GM21381 (cell line): ENCODE data around the gene DAAM1.

ENCODE experiments used
- ATAC-seq: cut with Tn5 transposase; IDR thresholded peaks from one replicate; pipeline ENCODE4 v1.9.1; 2021; ENCODE audit warnings: mild to moderate bottlenecking, moderate library complexity; ENCODE audit not compliant: unreplicated experiment

Gene DAAM1

GRCh38 chr14:59187118-59187517, 1.3 kb upstream of the DAAM1 start:
- no peak for ATAC-seq

GRCh38 chr14:59187802-59188460, 536 bp upstream of the DAAM1 start:
- peak; percentile 7 for ATAC-seq

GRCh38 chr14:59189091-59189785, 771 bp downstream of the DAAM1 start:
- ATAC-seq: peak; percentile 12

GRCh38 chr14:59189786-59190368, 1.4 kb downstream of the DAAM1 start:
- peak; percentile 45 for ATAC-seq

- no peak for ATAC-seq
Observed at GRCh38 chr14:59190372-59190771, 1.9 kb downstream of the DAAM1 start.

GRCh38 chr14:59195912-59196311, 7.4 kb downstream of the DAAM1 start:
- no peak for ATAC-seq

- no peak for ATAC-seq
Observed at GRCh38 chr14:59197695-59198262, 9.3 kb downstream of the DAAM1 start.

GRCh38 chr14:59199205-59199604, 10.7 kb downstream of the DAAM1 start:
- ATAC-seq: no peak

- no peak for ATAC-seq
Observed at GRCh38 chr14:59199614-59200013, 11.1 kb downstream of the DAAM1 start.

GRCh38 chr14:59200195-59200594, 11.7 kb downstream of the DAAM1 start:
- no peak for ATAC-seq

- no peak for ATAC-seq
Observed at GRCh38 chr14:59202031-59202430, 13.6 kb downstream of the DAAM1 start.

GRCh38 chr14:59204305-59204704, 15.8 kb downstream of the DAAM1 start:
- ATAC-seq: no peak

GRCh38 chr14:59206892-59207291, 18.4 kb downstream of the DAAM1 start:
- no peak for ATAC-seq

GRCh38 chr14:59207506-59207933, 19.1 kb downstream of the DAAM1 start:
- no peak for ATAC-seq

- peak; percentile 55 for ATAC-seq
Observed at GRCh38 chr14:59208224-59208814, 19.9 kb downstream of the DAAM1 start.

GRCh38 chr14:59208954-59209353, 20.5 kb downstream of the DAAM1 start:
- ATAC-seq: no peak

GRCh38 chr14:59210621-59211020, 22.2 kb downstream of the DAAM1 start:
- ATAC-seq: no peak

- no peak for ATAC-seq
Observed at GRCh38 chr14:59213368-59214315, 25.2 kb downstream of the DAAM1 start.

GRCh38 chr14:59214702-59215302, 26.3 kb downstream of the DAAM1 start:
- peak; percentile 62 for ATAC-seq

- ATAC-seq: no peak
Observed at GRCh38 chr14:59215322-59215721, 26.9 kb downstream of the DAAM1 start.
